Fibroblast of peridontal ligament (primary cell): ENCODE data around the gene NALF2.

Experiments
- DNase-seq: peaks from one replicate; pipeline ENCODE4 v3.0.0-alpha.2; 2010; ENCODE audit errors: extremely low read depth

NALF2 gene

GRCh38 chrX:69503782-69504625 is at the start of gene NALF2:
Gene NALF2 (plus strand): TSS chrX:69504326. CDS start chrX:69505283, 957 bp downstream.
- peak; percentile 2 for DNase-seq

DNA sequence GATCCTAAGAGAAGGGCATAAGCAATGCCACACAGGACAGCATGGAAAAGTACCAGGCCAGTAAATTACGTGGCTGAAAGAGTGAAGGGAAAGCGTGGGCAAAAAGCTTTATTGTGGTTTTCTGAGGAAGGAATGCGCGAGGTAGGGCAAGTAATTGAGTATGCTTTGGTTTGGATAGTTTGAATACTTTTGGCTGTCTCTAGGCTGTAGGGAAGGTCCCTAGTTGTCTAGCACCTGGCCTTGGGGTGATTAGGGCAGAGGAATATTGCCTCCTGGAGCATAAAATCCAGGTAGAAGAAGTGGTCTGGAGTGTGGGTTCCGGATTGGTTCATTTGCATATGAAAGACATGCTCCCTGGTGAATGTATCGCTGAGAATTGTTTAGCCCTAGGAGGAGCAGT is 46.4 kb upstream of the NALF2 start:
- no peak for DNase-seq

DNA sequence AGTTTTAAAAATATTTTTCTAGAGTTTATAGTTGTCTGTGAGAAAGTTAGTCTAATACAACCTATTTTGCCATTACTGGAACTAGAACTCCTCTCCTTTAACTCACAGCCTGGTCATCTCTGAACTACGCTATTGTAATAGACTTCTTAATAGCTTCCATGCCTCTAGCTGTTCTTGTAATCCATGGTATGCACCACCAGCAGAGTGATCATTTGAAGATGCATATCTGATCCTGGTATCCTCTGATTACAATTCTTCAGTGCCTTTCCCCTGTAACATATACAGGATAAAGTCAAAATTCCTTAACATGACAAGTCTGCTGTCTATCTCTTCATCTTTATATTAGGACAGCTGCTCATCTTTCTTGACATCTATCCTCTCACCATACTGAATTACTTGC is 37.6 kb upstream of the NALF2 start:
- no peak for DNase-seq

DNA sequence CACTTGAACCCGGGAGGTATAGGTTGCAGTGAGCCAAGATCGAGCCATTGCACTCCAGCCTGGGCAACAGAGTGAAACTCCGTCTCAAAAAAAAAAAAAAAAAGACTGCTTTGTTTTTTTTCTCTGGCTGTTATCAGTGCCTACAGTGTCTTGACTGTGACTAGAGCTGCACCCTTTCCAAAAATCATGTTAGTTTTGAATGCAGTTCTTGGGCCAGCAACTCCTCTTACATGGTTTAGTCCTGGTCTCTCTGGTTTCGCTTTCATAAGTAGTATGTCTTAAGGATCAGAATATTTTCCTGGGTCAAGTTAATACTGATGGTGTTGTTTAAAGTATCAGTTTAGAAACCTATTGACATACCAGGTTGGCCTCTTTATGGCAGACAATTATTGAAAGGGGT is 34.2 kb upstream of the NALF2 start:
- DNase-seq: no peak

DNA sequence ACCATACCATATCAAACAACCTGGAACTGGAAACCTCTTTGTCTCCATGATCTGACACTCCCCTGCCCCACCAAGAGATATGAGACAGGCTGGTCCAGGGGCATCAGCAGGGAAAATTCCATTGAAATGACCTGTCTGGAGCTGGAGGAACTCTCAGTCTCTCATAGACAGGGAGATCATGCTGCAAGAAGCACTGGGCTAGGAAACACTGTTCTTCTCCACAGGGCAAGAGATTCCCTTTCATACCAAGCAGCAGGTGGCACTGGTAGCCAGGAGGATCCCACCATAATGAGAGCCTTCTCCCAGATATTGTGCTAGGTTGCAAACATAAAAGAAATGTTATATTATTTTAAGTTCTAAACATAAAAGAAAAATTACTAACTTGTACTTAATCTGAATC is 14.5 kb upstream of the NALF2 start:
- no peak for DNase-seq

DNA sequence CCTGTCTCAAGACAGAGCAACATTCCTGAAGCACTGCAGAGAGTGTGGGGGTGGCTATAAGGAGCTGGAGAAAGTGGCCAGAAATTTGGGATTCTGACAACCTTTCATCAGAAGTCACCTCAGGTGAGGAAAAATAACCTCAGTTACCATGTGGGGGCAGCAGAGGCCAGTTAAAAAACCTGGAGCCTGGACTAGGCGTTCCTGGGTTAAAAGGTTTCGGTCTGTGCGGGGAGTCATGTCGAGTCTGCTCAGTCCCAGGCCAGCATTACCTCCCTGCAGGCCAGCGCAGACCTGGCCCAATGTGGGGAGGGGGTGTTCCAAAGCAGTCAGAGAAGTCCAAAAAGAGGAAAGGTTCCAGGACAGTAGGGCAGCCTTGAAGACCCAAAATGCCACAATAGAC is 10.9 kb upstream of the NALF2 start:
- DNase-seq: peak; percentile 0

GRCh38 chrX:69493766-69494165 is 10.4 kb upstream of the NALF2 start:
- no peak for DNase-seq

- DNase-seq: no peak
Observed at GRCh38 chrX:69496183-69496582, 7.9 kb upstream of the NALF2 start.

DNA sequence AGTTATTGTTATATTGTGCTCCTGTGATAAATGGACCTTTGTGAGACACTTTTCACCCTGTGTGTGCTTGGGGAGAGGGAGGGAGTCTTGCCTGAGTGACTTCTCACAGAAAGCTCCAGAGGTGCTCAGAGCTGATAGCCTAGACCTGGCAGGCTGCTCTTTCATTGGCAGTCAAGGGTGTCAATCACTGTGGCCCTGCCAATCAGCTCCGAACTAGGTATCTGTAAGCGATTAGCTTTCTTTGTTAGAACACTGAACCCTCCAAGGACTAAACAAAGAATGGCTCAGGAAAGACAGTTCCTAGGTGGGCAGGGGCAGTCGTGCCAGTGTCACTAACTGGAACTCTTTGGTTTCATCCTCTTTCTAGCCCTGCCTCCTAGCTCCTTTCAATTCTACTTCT is 2.7 kb upstream of the NALF2 start:
- no peak for DNase-seq

- no peak for DNase-seq
Observed at GRCh38 chrX:69503228-69503781, 821 bp upstream of the NALF2 start.

DNA sequence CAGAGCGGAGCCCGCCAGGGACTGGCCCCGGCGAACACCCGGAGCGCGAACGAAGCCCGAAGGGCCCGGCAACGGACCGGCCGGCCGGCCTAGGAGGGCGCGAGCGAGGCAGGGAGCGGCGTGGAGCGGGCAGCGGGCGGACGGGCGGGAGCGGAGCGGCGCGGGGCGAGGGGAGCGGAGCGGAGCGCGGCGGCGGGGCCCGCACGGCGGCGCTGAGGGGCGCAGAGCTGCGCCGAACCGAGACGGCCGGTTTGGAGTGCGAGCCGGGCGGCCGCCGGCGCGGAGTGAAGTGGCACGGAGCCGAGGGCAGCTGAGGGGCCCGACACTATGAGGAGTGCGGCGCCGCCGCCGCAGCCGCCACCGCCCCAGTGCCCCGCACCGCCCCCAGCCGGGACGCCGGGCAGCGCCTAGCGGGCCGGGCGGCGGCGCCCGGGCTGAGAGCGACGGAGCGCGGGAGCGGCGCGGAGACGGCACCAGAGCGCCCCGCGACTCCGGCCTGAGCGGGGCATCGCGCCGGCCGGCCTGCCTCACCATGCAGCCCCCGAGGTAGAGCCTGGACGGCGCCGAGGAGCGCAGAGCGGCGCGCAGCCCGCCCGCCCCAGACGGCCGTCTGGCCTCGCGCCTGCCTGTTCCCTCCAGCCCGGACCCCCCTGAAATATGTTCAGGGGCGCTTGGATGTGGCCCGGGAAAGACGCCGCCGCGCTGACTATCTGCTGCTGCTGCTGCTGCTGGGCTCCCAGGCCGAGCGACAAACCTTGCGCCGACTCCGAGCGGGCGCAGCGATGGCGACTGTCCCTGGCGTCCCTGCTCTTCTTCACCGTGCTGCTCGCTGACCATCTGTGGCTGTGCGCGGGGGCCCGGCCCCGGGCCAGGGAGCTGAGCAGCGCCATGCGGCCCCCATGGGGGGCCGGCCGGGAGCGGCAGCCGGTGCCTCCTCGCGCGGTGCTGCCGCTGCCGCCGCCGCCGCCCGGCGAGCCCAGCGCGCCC is 793 bp downstream of the NALF2 start:
- DNase-seq: no peak

DNA sequence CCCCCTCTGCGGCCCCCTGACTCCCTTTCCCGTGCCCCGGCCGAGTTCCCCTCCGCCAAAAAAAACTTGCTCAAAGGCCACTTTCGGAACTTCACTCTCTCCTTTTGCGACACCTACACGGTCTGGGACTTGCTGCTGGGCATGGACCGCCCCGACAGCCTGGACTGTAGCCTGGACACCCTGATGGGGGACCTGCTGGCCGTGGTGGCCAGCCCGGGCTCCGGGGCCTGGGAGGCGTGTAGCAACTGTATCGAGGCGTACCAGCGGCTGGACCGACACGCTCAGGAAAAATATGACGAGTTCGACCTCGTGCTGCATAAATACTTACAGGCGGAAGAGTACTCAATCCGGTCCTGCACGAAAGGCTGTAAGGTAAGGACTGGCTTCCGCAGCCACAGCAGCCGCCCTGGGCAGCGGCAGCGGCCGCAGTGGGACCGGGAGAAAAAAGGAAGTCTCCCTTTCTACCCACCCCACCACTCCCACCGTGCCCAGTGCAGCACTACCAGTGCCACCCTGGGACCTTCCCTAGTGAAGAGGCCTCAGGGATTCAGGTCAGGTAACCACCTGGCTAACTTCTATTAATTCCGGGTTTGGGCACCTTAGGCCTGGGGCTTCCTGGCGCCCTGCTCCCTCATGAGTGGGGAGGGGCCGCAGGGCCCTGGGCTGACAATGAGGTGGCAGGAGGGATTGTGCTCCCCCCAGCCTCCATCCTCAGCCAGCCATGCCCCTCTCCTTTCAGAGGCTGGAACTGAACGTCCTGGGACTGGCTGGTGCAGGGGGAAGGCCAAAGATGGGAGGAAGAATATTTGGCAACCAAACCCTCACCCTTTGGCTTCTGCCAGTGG is 1.9 kb downstream of the NALF2 start:
- DNase-seq: no peak

DNA sequence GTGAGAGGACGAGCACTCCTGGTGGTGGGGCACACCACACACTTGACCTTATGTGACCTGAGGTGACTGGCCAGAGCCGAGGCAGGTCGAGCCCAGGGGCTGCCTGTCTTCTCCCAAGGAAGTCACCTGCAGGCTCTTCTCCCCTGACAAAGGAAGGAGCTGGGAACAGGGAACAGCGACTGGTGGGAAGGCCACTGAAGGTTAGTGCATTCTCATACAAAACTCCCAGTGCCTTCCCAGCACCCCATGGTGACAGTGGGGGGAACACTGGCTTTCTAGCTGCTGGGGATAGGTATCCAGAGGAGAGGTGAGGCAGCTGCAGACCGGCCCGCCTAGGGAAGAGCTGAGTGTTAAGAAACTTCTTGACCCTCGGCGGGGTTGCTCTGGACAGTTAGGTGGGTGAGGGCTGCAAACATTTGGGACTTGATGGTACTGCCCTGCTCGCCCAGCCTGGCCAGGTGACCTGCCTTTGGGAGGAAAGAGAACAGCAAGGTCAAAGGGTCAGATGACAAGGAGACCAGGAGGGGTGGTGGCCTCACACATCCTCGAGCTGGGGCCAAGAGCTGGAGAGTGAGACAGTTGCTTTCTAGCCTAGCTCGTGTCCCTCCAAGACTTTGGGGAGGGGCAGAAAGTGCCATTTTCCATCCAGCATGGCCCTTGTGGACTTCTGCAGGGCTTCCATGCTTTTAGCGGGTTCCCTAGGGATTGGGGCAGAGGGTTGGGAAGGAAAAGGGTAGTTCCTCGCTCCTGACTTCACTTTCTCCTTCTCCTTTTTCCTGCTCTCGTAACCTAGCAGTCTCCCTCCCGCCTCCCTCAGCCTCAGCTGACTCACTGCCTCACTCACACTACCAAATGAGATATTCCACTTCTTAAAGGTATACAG is 2.7 kb downstream of the NALF2 start:
- DNase-seq: no peak

- DNase-seq: no peak
Observed at GRCh38 chrX:69507500-69507789, 3.3 kb downstream of the NALF2 start.

DNA sequence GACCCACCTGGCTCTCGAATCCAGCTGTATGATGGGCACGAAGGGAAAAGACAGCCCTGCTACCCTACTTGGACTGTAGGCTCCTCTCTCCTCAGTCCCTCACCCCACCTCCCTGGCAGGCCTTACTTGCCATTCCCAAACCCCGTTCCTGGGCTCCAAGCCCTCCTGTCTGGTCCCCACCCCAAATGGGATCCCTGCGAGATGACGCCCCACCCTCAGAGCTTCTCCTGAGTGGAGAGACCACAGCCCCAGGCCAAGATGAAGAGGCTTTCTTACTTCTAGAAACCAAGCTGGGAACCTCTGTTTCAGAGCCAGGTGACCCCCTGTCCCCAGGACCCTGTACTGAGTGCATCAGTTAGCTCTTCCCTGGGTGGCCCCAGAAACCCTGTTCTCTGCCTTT is 4.5 kb downstream of the NALF2 start:
- no peak for DNase-seq

DNA sequence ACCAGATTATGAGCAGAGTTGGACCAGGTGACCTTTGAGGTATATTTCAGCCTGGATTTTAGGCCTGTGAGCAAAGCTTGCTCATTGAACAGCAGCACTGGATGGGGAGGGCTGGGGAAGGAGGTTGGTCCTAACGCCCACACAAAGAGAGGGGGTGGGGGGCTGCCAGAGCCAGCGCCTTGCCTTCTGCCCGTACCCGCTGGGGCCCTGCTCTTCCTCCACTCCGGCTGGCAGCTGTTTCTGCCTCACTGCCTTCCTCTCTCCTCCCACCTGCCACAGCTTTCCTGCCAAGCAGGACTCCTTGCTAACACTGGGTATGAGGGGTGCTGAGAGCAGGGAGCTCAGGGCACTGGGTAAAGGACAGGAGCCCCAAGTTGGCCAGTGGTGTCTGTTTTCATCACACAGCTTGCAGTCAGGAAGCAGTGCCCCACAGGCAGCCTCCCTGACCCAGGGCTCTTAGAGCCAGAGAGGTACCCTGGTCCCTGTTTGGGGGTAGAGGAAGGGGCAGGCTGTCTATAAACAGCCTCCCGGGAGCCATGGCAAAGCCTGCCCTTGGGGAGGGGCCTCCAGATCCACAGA is 6.1 kb downstream of the NALF2 start:
- DNase-seq: no peak

- no peak for DNase-seq
Observed at GRCh38 chrX:69510914-69511513, 6.9 kb downstream of the NALF2 start.

GRCh38 chrX:69522052-69522451 is 17.9 kb downstream of the NALF2 start:
- DNase-seq: no peak

GRCh38 chrX:69523314-69523713 is 19.2 kb downstream of the NALF2 start:
- no peak for DNase-seq
